IgD-negative memory B cell (primary cell): Measurements from ENCODE around the gene RGS14. TPM values are rescaled to one million over a fixed set of nuclear protein-coding genes. Genes with fewer than 3 reads are reported as not detected.
"Not testable (repeated sequence)": the region's sequence is repeated elsewhere in the genome, so short reads cannot be mapped to it uniquely, and the experiment has no call there.

Experiments
- H3K27ac Mint-ChIP-seq, 3 donors: one replicate each; pipeline ENCODE4 v1.8.0; 2020 to 2022; ENCODE audit warnings: mild to moderate bottlenecking in 3 of 3, mixed read lengths in 3 of 3, moderate library complexity in 1 of 3
- H3K27me3 Mint-ChIP-seq: one replicate; pipeline ENCODE4 v1.8.0; 2021; ENCODE audit warnings: mixed read lengths
- H3K36me3 Mint-ChIP-seq: one replicate; pipeline ENCODE4 v1.8.0; 2020; ENCODE audit warnings: mild to moderate bottlenecking, mixed read lengths
- H3K4me1 Mint-ChIP-seq, 3 donors: one replicate each; pipeline ENCODE4 v1.8.0; 2020 to 2022; ENCODE audit warnings: mixed read lengths in 3 of 3, mild to moderate bottlenecking in 1 of 3
- H3K4me3 Mint-ChIP-seq, 4 donors: one replicate each; pipeline ENCODE4 v1.8.0; 2020 to 2022; ENCODE audit warnings: mild to moderate bottlenecking in 4 of 4, mixed read lengths in 4 of 4, moderate library complexity in 3 of 4
- H3K9me3 Mint-ChIP-seq, 3 donors: one replicate each; pipeline ENCODE4 v1.8.0; 2020 to 2021; ENCODE audit warnings: mixed read lengths in 3 of 3, mild to moderate bottlenecking in 1 of 3
- polyA plus RNA-seq: library from polyadenylated mRNA; unstranded; fragments of 300-500 nt; fragmentation: Illumina TruSeq; gene quantifications from one replicate; pipeline ENCODE4 v1.2.3, GENCODE V29; 2021

Gene RGS14
- polyA plus RNA-seq, 1 donor from 2014 or later, result 49.5 TPM

DNA sequence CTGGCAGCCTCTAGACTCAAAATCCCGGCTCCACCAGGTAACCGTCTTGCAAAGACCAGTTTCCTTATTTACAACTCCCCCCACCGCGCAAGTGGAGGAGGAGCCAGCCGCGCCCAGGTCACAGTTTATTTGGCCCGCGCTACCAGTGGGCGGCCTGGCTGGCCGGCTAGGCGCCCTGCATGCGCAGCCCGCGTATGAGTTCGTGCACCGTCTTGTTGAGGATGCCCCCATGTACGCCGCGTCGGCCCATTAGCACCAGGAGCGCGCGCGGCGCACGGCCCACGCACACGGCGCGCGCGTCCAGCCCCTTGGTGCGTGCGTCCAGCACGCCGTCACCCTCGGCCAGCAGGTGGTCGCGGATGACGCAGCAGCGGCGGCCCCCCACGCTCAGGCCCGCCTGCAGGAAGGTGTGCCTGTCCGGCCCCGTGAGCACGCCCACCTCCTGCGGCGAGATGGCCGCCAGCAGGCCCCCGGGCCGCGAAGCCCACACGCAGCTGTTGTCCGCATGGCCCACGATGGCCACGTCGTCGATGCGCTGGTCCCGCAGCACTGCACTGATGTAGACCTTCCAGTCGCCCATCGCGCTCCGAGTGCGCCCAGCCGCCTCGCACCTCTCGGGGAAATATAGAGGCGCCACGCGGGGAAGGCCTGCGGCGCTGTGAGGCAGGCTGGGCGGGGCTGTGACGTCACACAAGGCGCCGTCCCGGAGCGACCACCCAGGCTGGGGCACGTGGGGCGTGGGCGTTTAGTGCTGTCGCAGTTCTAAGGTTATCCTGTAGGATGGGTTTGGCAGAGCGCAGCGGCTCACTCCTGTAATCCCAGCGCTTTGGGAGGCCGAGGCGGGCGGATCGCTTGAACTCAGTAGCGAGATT is 42.5 kb downstream of the RGS14 start, which contains the start of gene PFN3:
TSS of gene PFN3 (minus strand) at position 665 of the 872 bp plus-strand sequence. CDS start at position 580, 85 bp downstream.
- H3K4me3 Mint-ChIP-seq, result peak within 1 kb of the TSS in 3 of 4 donors; percentile 27 to 84 (median 28)
- no peaks in the 10 kb centered on the region for H3K36me3 Mint-ChIP-seq
- H3K27me3 Mint-ChIP-seq, result peaks cover 15% of the 10 kb centered on the region
- peaks cover 0 to 14% (median 11%) of the 10 kb centered on the region in 3 donors for H3K4me1 Mint-ChIP-seq
- no peaks in the 10 kb centered on the region for H3K9me3 Mint-ChIP-seq
- H3K27ac Mint-ChIP-seq, result no peak within 1 kb of the TSS

GRCh38 chr5:177402271-177403043 is 44.7 kb downstream of the RGS14 start:
- Mint-ChIP-seq H3K4me3 (peak overlapping the region; percentile 77 to 92 (median 86)), H3K4me1 (peaks cover 10 to 25% (median 21%) of the 10 kb centered on the region in 3 donors), H3K9me3 (no peaks in the 10 kb centered on the region), H3K27me3 (peaks cover 15% of the 10 kb centered on the region), H3K36me3 (no peaks in the 10 kb centered on the region), H3K27ac (peak overlapping the region in 1 of 3 donors; percentile 86)

- H3K4me3 Mint-ChIP-seq, result peak overlapping the region; percentile 77 to 92 (median 86)
- peaks cover 10 to 25% (median 21%) of the 10 kb centered on the region in 3 donors for H3K4me1 Mint-ChIP-seq
- no peaks in the 10 kb centered on the region for H3K9me3 Mint-ChIP-seq
- peaks cover 15% of the 10 kb centered on the region for H3K27me3 Mint-ChIP-seq
- H3K36me3 Mint-ChIP-seq, result no peaks in the 10 kb centered on the region
- H3K27ac Mint-ChIP-seq, result peak overlapping the region in 2 of 3 donors; percentile 67 to 86
Observed at GRCh38 chr5:177403102-177403791, 45.5 kb downstream of the RGS14 start.

- Mint-ChIP-seq H3K9me3 (no peaks in the 10 kb centered on the region), H3K4me1 (peaks cover 10 to 25% (median 21%) of the 10 kb centered on the region in 3 donors), H3K27ac (peak overlapping the region in 2 of 3 donors; percentile 67 to 86), H3K36me3 (no peaks in the 10 kb centered on the region), H3K4me3 (peak overlapping the region; percentile 77 to 92 (median 86)), H3K27me3 (peaks cover 15% of the 10 kb centered on the region)
Observed at GRCh38 chr5:177403792-177404640, 46.3 kb downstream of the RGS14 start.

- peak overlapping the region in 1 of 3 donors; percentile 86 for H3K27ac Mint-ChIP-seq
- peak overlapping the region; percentile 77 to 89 (median 80) for H3K4me3 Mint-ChIP-seq
Observed at GRCh38 chr5:177404641-177405179, 47.0 kb downstream of the RGS14 start.

DNA sequence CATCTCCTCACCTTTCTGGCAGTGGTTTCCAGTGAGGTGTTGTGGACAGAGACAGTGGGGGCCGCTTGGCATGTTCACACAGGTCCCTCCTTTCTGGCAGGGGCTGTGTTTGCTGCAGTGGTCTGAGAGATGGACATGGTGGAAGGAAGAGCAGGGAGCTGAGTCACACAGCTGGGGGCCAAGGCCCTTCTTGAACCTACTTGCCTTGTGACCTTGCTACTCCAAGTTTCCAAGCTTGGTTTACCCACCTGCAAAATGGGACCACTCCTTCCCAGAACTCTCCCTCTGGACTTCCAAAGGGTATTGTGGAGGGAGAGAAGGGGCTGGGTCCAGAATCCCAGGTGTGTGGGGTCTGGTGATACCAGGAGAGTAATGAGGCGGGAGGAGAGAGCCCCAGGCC is 47.6 kb downstream of the RGS14 start:
- Mint-ChIP-seq H3K27me3 (peaks cover 19% of the 10 kb centered on the region), H3K9me3 (no peaks in the 10 kb centered on the region), H3K27ac (peak overlapping the region in 1 of 3 donors; percentile 87), H3K36me3 (no peaks in the 10 kb centered on the region), H3K4me3 (peak overlapping the region in 3 of 4 donors; percentile 47 to 84 (median 66)), H3K4me1 (peaks cover 10 to 25% (median 21%) of the 10 kb centered on the region in 3 donors)

More at GRCh38 chr5:177404641-177405179, 47.0 kb downstream of the RGS14 start:
- H3K36me3 Mint-ChIP-seq, result no peaks in the 10 kb centered on the region
- peaks cover 10 to 25% (median 21%) of the 10 kb centered on the region in 3 donors for H3K4me1 Mint-ChIP-seq
- H3K9me3 Mint-ChIP-seq, result no peaks in the 10 kb centered on the region
- H3K27me3 Mint-ChIP-seq, result peaks cover 19% of the 10 kb centered on the region

DNA sequence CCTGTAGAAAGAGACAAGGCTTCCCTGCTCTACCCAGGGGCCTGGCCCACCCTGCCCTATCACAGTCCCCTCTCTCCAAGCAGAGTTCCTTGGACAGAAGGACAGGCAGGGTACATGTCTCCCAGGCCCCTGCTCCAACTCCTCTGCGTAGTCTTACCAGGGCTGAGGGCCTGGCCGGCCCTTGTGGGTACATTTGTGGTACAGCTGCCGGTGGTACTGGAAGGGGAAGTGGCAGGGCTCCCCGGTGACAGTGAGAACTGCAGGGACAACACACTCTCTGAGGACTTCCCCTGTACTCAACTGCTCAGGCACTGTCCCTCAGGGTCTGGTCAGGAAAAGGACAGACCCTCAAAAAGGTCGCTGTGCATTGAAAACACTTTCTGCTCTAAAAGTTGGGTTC is 48.1 kb downstream of the RGS14 start:
- H3K4me3 Mint-ChIP-seq, result peak overlapping the region; percentile 41 to 84 (median 73)
- peaks cover 10 to 25% (median 21%) of the 10 kb centered on the region in 3 donors for H3K4me1 Mint-ChIP-seq
- peaks cover 19% of the 10 kb centered on the region for H3K27me3 Mint-ChIP-seq
- H3K9me3 Mint-ChIP-seq, result no peaks in the 10 kb centered on the region
- H3K27ac Mint-ChIP-seq, result peak overlapping the region; percentile 75 to 87 (median 76)
- H3K36me3 Mint-ChIP-seq, result no peaks in the 10 kb centered on the region

- Mint-ChIP-seq H3K4me1 (peaks cover 16 to 25% (median 21%) of the 10 kb centered on the region in 3 donors), H3K4me3 (no peak within 1 kb of the TSS), H3K27ac (peak within 1 kb of the TSS in 2 of 3 donors; percentile 39 to 64), H3K9me3 (no peaks in the 10 kb centered on the region), H3K36me3 (no peaks in the 10 kb centered on the region), H3K27me3 (peaks cover 4% of the 10 kb centered on the region)
Observed at GRCh38 chr5:177409043-177409801, 51.5 kb downstream of the RGS14 start, which contains the start of gene F12. F12 (minus strand) TSS chr5:177409564; CDS start chr5:177409527, 37 bp downstream.

- peaks cover 14 to 18% (median 16%) of the 10 kb centered on the region in 3 donors for H3K4me1 Mint-ChIP-seq
- H3K27ac Mint-ChIP-seq, result peak overlapping the region in 1 of 3 donors; percentile 64
- no peaks in the 10 kb centered on the region for H3K36me3 Mint-ChIP-seq
- H3K27me3 Mint-ChIP-seq, result peaks cover 4% of the 10 kb centered on the region
- no peaks in the 10 kb centered on the region for H3K9me3 Mint-ChIP-seq
- H3K4me3 Mint-ChIP-seq, result no peak overlapping the region
Observed at GRCh38 chr5:177410575-177410974, 52.9 kb downstream of the RGS14 start.

DNA sequence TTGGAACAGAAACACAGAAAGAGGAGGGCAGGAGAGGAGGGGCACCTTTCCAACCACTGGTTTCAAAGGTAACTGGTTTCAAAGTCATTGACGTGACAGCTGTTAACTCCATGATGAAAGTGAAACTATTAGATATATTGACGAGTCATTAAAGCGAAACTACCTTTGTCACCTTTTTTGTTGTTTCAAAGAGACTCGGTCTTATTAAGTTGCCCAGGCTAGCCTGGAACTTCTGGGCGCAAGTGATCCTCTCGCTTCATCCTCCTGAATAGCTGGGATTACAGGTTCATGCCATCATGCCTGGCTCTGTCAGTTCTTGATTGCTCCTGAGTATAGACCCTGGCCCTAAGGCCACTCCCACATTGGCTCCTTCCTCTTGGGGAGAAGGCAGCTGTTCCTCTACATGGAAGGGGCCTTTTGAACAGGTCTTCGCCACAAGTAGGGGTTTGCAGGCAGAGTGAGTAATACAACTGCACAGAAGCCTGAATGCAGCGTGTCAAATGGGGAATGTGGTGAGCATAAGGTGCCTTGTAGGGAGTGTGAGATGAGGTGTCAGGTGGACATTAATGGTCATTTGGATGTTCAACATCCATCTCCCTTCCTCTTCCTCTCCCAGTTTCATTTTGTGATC is 55.0 kb downstream of the RGS14 start:
- Mint-ChIP-seq H3K27me3 (peaks cover 4% of the 10 kb centered on the region), H3K9me3 (no peaks in the 10 kb centered on the region), H3K4me3 (peak overlapping the region in 2 of 4 donors; percentile 14 to 56)

DNA sequence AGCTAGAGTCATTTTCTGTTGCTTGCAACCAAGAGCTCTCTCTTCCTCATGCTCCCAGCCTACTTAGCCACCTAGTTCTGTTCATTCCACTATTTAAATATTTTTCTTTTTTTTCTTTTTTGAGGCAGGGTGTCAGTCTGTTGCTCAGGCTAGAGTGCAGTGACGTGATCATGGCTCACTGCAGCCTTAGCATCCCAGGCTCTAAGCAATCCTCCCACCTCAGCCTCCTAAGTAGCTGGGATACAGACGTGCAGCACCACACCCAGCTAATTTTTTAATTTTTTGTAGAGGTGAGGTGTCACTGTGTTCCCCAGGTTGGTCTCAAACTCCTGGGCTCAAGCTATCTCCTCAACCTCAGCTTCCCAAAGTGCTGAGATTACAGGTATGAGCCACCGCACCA is 56.8 kb downstream of the RGS14 start:
- Mint-ChIP-seq H3K9me3 (no peaks in the 10 kb centered on the region), H3K4me3 (no peak overlapping the region), H3K27me3 (peaks cover under 1% of the 10 kb centered on the region), H3K27ac (peak overlapping the region in 1 of 3 donors; percentile 74), H3K36me3 (no peaks in the 10 kb centered on the region), H3K4me1 (peaks cover 6 to 12% (median 11%) of the 10 kb centered on the region in 3 donors)

More for the DNA sequence above, 55.0 kb downstream of the RGS14 start:
- H3K36me3 Mint-ChIP-seq, result no peaks in the 10 kb centered on the region
- H3K27ac Mint-ChIP-seq, result peak overlapping the region; percentile 36 to 85 (median 73)
- peaks cover 6 to 12% (median 11%) of the 10 kb centered on the region in 3 donors for H3K4me1 Mint-ChIP-seq

DNA sequence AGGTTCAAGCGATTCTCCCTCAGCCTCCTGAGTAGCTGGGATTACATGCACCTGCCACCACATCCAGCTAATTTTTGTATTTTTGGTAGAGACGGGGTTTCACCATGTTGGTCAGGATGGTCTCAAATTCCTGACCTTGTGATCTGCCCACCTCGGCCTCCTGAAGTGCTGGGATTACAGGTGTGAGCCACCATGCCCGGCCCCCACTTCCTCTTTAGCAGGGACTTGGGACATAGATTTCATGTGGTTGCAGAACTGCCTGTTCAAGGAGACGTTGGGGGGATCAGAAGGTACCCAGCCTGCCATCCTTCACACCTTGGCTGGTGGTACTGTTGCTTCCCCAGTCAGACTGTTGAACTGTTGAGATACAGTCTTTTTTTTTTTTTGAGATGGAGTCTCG is 59.4 kb downstream of the RGS14 start:
- not testable (repeated sequence) for H3K36me3 Mint-ChIP-seq, H3K9me3 Mint-ChIP-seq, H3K27me3 Mint-ChIP-seq, H3K27ac Mint-ChIP-seq
- Mint-ChIP-seq H3K4me1 (peaks cover 6 to 12% (median 11%) of the 10 kb centered on the region in 3 donors), H3K4me3 (peak overlapping the region in 1 of 4 donors; percentile 9)
